ENCODE data around the gene KCTD1. TPM values are rescaled to one million over a fixed set of nuclear protein-coding genes. Genes with fewer than 3 reads are reported as not detected.

KCTD1 gene
- total and polyA plus RNA-seq, 11 donors: 4.8 to 21.8 (median 8.9) TPM

- H3K9me3 ChIP-seq: no peaks in the 10 kb centered on the region
- intact Hi-C loops (cut with DNase I): no loop called here
Measured at GRCh38 chr18:26535630-26536029, 12.7 kb downstream of the KCTD1 start.

GRCh38 chr18:26532367-26533340 lies 15.7 kb downstream of the KCTD1 start:
- 82 to 95% (median 92%) methylated on average over 9 of the region's 9 CpGs for WGBS, 4 donors

More at GRCh38 chr18:26535630-26536029, 12.7 kb downstream of the KCTD1 start:
- DNase-seq: no peak
- no peaks in the 10 kb centered on the region for H3K36me3 ChIP-seq
- H3K4me1 ChIP-seq: peaks cover 0 to 7% (median 0%) of the 10 kb centered on the region in 12 donors
- no peak overlapping the region for H3K4me3 ChIP-seq
- no peak overlapping the region for H3K27ac ChIP-seq
- no peaks in the 10 kb centered on the region for H3K27me3 ChIP-seq
- no peak for TF ChIP-seq POLR2A (IDR thresholded peaks at IDR 0.05)
- TF ChIP-seq CTCF (IDR thresholded peaks at IDR 0.05): no peak
- ATAC-seq: no peak

GRCh38 chr18:26531605-26532298 lies 16.6 kb downstream of the KCTD1 start:
- Histone ChIP-seq H3K27ac (no peak overlapping the region), H3K4me3 (no peak overlapping the region), H3K4me1 (peaks cover 0 to 4% (median 0%) of the 10 kb centered on the region in 12 donors), H3K9me3 (no peaks in the 10 kb centered on the region), H3K36me3 (no peaks in the 10 kb centered on the region), H3K27me3 (no peaks in the 10 kb centered on the region)
- WGBS, 4 donors: 66 to 79% (median 74%) methylated on average over 4 of the region's 4 CpGs
- ATAC-seq (no peak), DNase-seq (no peak)
- intact Hi-C loops (cut with DNase I): no loop called here
- TF ChIP-seq CTCF (IDR thresholded peaks at IDR 0.05) (no peak), POLR2A (IDR thresholded peaks at IDR 0.05) (no peak)

More at GRCh38 chr18:26532367-26533340, 15.7 kb downstream of the KCTD1 start:
- intact Hi-C loops (cut with DNase I): no loop called here
- DNase-seq (no peak), ATAC-seq (no peak)
- Histone ChIP-seq H3K9me3 (no peaks in the 10 kb centered on the region), H3K27ac (no peak overlapping the region), H3K4me1 (no peaks in the 10 kb centered on the region), H3K36me3 (no peaks in the 10 kb centered on the region), H3K27me3 (no peaks in the 10 kb centered on the region), H3K4me3 (no peak overlapping the region)
- TF ChIP-seq POLR2A (IDR thresholded peaks at IDR 0.05) (no peak), CTCF (IDR thresholded peaks at IDR 0.05) (no peak)

GRCh38 chr18:26526966-26527234 lies 21.5 kb downstream of the KCTD1 start:
- TF ChIP-seq CTCF (IDR thresholded peaks at IDR 0.05) (no peak), POLR2A (IDR thresholded peaks at IDR 0.05) (no peak)
- Histone ChIP-seq H3K4me3 (no peak overlapping the region), H3K4me1 (peaks cover 0 to 4% (median 0%) of the 10 kb centered on the region in 12 donors), H3K27me3 (no peaks in the 10 kb centered on the region), H3K9me3 (no peaks in the 10 kb centered on the region), H3K36me3 (no peaks in the 10 kb centered on the region), H3K27ac (no peak overlapping the region)
- 71 to 83% (median 77%) methylated on average over 2 of the region's 2 CpGs for WGBS, 4 donors
- intact Hi-C loops (cut with DNase I): no loop called here
- DNase-seq: no peak
- no peak for ATAC-seq
